ENCODE measurements around the gene CENPQ.

The CENPQ gene

GRCh38 chr6:49504666-49505065 lies 41.5 kb downstream of the CENPQ start:
- no peak for TF ChIP-seq CREB1 (IDR thresholded peaks at IDR 0.05; ENCODE audit: low read depth)
- TF ChIP-seq REST (IDR thresholded peaks at IDR 0.05; ENCODE audit: low read depth): no peak
- no peak for TF ChIP-seq CEBPB (IDR thresholded peaks at IDR 0.05)
- TF ChIP-seq TCF12 (IDR thresholded peaks at IDR 0.05; ENCODE audit: low read depth): no peak
- no peak for TF ChIP-seq MAX (IDR thresholded peaks at IDR 0.05)
- TF ChIP-seq FOXM1 (IDR thresholded peaks at IDR 0.05; ENCODE audit: borderline replicate concordance, low read depth): no peak
- no peak for TF ChIP-seq YY1 (IDR thresholded peaks at IDR 0.05; ENCODE audit: low read depth)
- TF ChIP-seq EGR1 (IDR thresholded peaks at IDR 0.05): no peak
- no peak for TF ChIP-seq RAD21 (IDR thresholded peaks at IDR 0.05; ENCODE audit: low read depth)
- TF ChIP-seq USF1 (IDR thresholded peaks at IDR 0.05): no peak
- no peak for TF ChIP-seq TAF1 (IDR thresholded peaks at IDR 0.05; ENCODE audit: low read depth)
- no peak for TF ChIP-seq ZBTB7A (IDR thresholded peaks at IDR 0.05; ENCODE audit: low read depth)
- no peak for TF ChIP-seq EP300 (IDR thresholded peaks at IDR 0.05; ENCODE audit: borderline replicate concordance)
- no peak for TF ChIP-seq NFIC (IDR thresholded peaks at IDR 0.05)

GRCh38 chr6:49506569-49507111 lies 43.5 kb downstream of the CENPQ start:
- TF ChIP-seq RAD21 (IDR thresholded peaks at IDR 0.05; ENCODE audit: low read depth) (no peak), FOXM1 (IDR thresholded peaks at IDR 0.05; ENCODE audit: borderline replicate concordance, low read depth) (no peak), YY1 (IDR thresholded peaks at IDR 0.05; ENCODE audit: low read depth) (no peak), TAF1 (IDR thresholded peaks at IDR 0.05; ENCODE audit: low read depth) (no peak), CREB1 (IDR thresholded peaks at IDR 0.05; ENCODE audit: low read depth) (no peak), EGR1 (IDR thresholded peaks at IDR 0.05) (no peak), EP300 (IDR thresholded peaks at IDR 0.05; ENCODE audit: borderline replicate concordance) (no peak), REST (IDR thresholded peaks at IDR 0.05; ENCODE audit: low read depth) (no peak), TCF12 (IDR thresholded peaks at IDR 0.05; ENCODE audit: low read depth) (no peak), NFIC (IDR thresholded peaks at IDR 0.05) (no peak), USF1 (IDR thresholded peaks at IDR 0.05) (no peak), ZBTB7A (IDR thresholded peaks at IDR 0.05; ENCODE audit: low read depth) (no peak), MAX (IDR thresholded peaks at IDR 0.05) (no peak), TEAD4 (IDR thresholded peaks at IDR 0.05) (no peak), CEBPB (IDR thresholded peaks at IDR 0.05) (no peak)

- TF ChIP-seq USF1 (IDR thresholded peaks at IDR 0.05) (no peak), TEAD4 (IDR thresholded peaks at IDR 0.05) (no peak), YY1 (IDR thresholded peaks at IDR 0.05; ENCODE audit: low read depth) (no peak), EP300 (IDR thresholded peaks at IDR 0.05; ENCODE audit: borderline replicate concordance) (no peak), NFIC (IDR thresholded peaks at IDR 0.05) (no peak), RAD21 (IDR thresholded peaks at IDR 0.05; ENCODE audit: low read depth) (no peak), REST (IDR thresholded peaks at IDR 0.05; ENCODE audit: low read depth) (no peak), EGR1 (IDR thresholded peaks at IDR 0.05) (no peak), TAF1 (IDR thresholded peaks at IDR 0.05; ENCODE audit: low read depth) (no peak), CREB1 (IDR thresholded peaks at IDR 0.05; ENCODE audit: low read depth) (no peak), MAX (IDR thresholded peaks at IDR 0.05) (no peak), TCF12 (IDR thresholded peaks at IDR 0.05; ENCODE audit: low read depth) (no peak), ZBTB7A (IDR thresholded peaks at IDR 0.05; ENCODE audit: low read depth) (no peak), CEBPB (IDR thresholded peaks at IDR 0.05) (no peak), FOXM1 (IDR thresholded peaks at IDR 0.05; ENCODE audit: borderline replicate concordance, low read depth) (no peak)
These were observed 46.2 kb downstream of the CENPQ start for GRCh38 chr6:49509342-49509741.
